Neural progenitor cell (in vitro differentiated cells): Measurements from ENCODE around the gene C12orf75.

Source experiments
- EZH2phosphoT487 ChIP-seq: fragments of 200-600 bp; sonication (generic); IDR thresholded peaks from 2 replicates; pipeline ENCODE4 v1.6.1; 2017; ENCODE audit warnings: antibody characterized with exemption
- TF ChIP-seq, protein P1 (sequence below): fragments of 200-600 bp; sonication (generic); IDR thresholded peaks from 2 replicates; pipeline ENCODE4 v1.5.1; 2017; ENCODE audit warnings: antibody characterized with exemption, mild to moderate bottlenecking

DNA sequence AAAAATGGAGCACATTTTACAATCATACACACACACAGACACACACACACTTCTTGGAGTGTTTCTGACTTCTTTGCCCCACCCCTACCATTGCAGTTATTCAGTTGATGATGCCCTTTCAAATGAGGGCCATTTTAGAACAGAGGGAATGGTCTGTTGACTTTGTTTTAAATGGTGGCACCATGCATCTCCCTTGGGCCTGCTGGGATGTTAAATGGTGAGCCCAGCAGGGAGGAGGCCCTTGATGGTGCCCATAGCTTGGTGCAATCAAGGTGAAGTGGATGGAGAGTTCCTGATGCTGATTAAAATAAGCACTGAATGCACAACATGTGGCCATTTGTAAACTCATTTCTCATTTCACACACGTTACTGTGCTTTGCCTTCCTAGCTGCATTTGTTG lies 13.3 kb downstream of the C12orf75 start:
- TF ChIP-seq, protein P1, sequence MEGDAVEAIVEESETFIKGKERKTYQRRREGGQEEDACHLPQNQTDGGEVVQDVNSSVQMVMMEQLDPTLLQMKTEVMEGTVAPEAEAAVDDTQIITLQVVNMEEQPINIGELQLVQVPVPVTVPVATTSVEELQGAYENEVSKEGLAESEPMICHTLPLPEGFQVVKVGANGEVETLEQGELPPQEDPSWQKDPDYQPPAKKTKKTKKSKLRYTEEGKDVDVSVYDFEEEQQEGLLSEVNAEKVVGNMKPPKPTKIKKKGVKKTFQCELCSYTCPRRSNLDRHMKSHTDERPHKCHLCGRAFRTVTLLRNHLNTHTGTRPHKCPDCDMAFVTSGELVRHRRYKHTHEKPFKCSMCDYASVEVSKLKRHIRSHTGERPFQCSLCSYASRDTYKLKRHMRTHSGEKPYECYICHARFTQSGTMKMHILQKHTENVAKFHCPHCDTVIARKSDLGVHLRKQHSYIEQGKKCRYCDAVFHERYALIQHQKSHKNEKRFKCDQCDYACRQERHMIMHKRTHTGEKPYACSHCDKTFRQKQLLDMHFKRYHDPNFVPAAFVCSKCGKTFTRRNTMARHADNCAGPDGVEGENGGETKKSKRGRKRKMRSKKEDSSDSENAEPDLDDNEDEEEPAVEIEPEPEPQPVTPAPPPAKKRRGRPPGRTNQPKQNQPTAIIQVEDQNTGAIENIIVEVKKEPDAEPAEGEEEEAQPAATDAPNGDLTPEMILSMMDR, result no peak
- TF ChIP-seq EZH2phosphoT487, result no peak
